GM21825 (cell line): ENCODE results near the gene AQP3.
"Not testable (repeated sequence)": the region's sequence is repeated elsewhere in the genome, so short reads cannot be mapped to it uniquely, and the experiment has no call there.

Experiments
- ATAC-seq: cut with Tn5 transposase; IDR thresholded peaks from one replicate; pipeline ENCODE4 v1.9.1; 2021; ENCODE audit warnings: mild to moderate bottlenecking, moderate library complexity; ENCODE audit not compliant: unreplicated experiment

AQP3 gene

DNA sequence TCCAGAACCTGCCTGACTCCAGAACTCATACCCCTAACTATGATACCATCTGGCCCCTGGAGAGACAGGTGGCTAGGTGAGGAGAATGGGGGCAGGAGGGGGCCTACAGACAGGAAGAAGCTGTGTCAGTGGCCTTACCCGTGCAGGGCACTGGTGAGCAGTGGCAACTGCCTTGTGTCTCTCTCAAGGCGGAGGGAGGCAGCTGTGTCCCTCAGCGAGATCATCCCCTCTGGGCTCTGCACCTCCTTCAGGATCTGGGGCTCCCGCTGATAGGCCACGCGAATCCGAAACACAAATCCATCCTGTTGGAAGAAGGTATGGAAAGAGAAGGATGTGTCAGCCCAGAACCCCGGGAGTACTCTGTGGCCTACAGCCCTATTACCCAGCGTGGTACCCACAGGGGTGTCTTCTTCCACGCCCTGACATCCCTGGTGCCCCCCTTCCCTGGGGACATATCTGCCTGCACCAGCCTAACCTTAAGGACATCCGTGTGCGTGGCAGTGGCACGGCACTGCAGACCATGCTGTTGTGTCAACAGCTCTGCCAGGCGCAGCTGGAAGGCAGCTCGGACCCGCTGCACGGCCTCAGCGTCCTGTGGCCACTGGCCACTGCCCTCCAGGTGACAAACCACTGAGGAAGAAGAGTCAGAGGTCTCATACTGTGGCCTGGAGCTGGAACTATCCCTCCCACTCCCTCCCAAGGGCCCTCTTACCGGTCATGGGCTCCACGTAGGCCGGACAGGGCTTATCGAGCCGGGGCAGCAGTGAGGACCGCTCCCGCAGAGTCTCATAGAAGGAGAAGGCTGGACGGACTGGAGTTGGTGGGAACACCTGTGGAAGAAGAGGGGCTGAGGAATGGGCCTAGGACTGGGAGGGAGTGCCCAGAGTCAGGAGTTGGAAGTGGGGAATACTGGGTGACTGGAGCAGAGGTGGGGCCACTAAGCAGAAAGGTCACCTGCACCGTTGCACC is 18.5 kb upstream of the AQP3 start:
- ATAC-seq: no peak

DNA sequence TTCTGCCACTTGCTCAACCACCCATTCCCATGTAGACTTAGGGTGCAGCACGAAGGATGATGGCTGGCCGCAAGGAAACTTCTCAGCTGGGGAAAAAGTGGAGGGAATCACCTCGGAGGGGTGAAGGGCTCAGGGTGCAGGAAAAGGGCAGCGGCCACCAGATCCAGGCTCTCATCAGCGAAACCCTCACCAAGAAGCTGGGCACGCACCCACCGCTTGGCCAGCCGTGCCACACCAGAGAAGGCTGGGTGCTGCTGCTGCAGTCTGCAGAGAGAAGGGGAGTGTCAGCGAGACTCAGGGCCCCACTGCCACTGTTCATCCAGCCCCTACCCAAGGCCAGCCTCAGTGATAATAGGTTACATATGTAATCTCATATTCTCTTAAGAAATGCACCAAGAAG is 17.7 kb upstream of the AQP3 start:
- no peak for ATAC-seq

DNA sequence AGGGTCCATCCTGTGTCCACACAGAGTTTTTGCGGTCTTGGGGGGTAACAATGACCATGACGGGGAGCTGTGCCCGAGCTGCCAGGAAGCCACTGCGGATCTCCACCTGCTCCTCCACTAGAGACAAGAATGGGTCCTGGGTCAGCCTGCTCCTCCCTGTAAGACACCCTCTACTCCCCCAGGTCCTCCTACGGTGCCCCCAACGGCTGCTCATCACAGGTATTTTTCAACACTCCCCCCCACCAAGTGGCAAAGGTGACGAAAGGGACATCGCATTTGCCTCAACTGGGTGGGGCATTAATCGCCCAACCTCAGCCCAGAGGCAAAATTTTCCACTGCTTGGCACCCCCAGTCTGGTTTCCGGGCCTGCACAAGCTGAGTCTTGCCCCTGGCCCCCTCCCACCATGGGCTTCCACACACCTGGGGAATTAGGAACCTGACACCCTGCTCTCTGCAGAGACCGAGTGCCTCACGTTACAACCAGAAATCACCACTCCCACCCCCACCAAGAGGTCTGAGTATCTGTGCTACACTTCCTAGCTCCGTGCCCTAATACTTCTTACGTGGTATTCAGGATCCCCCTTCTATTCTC is 16.7 kb upstream of the AQP3 start:
- no peak for ATAC-seq

DNA sequence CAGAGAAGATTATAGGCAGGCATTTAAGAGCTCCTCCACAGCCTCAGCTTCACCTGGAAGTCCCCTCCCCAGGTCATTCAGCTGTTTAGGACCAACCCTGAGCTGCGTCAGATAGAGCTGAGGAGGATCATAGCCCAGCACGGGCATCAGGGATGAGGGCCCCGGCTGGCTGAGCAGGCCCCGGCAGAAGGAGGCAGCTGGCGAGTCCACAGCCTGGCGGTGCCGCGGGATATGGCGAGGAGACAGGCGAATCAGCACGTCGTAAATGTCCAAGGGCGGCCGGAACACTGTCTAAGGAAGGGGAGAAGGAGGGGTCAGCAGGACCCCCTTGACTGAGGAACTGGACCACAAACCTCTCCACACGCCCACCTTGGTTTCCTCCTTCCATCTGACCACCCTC is 15.8 kb upstream of the AQP3 start:
- ATAC-seq: no peak

DNA sequence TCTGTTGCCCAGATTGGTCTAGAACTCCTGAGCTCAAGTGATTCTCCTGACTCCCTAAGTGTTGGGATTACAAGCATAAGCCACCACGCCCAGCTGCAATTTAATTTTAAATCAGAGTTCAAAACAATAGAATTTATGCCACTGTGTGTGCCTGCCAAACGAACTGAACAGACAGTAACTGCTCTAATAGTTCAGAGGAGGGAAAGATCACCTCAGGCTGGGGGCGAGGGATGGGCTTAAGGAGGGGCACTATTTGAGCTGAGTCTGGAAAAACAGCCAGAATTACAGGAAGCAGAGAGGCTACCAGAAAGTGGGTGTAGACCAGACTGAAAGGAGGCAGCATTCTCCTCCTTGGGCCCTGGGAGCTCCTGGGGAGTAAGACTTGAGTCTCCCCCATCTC is 14.1 kb upstream of the AQP3 start:
- ATAC-seq: no peak

DNA sequence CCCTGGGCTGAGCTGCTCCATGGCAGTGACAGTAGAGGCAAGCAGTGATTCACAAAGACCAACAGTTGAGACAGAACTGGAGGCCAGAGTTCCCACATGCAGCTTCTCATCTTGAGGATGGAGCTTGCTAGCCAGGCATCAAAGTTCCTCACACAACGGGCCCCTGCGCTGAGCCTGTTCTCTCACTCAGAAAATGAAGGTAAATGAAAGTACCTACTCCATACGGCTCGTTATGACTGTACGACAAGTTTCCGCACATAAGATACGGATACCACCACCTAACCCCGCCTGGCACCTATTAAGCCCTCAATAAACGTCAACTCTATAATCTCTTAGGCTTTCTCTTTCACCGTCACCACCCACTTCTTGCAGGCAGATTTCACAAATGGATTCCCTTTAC is 13.5 kb upstream of the AQP3 start:
- no peak for ATAC-seq

DNA sequence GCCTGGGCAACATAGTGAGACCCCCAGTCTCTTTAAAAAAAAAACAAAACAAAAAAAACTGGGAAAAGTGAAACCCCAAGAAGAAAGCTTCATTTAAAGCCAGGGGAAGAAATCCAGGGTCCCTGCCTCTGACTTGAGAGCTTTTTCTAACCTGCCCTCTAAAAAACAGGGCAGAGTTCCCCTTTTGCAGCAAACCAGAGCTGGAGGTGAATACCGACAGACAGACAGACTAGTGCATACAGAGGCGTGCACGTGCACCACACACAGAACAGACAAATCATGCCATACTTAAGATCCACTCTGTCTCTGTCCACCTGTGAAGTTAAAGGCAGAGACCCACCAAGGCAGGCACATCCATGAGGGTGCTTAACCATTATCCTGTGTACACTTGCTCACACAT is 11.7 kb upstream of the AQP3 start:
- ATAC-seq: no peak

DNA sequence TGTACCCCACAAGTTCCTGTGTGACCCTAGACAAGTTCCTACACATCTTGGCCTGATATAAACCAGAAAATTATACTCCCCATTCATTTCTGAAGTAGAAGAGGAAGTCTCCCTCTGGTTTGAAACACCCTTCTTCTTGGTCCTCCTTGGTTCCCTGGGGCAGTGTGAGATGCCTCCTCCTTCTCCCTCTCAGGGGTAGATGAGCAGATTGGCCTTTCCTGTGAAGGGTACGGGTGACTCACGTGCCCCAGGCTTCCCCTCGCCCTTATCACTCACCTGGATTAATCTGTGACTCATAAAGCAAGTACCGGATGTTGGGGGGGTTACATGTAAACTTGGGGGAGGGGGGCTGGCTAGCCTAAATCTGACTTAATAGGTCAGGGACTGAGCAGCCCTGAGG is 11.1 kb upstream of the AQP3 start:
- no peak for ATAC-seq

DNA sequence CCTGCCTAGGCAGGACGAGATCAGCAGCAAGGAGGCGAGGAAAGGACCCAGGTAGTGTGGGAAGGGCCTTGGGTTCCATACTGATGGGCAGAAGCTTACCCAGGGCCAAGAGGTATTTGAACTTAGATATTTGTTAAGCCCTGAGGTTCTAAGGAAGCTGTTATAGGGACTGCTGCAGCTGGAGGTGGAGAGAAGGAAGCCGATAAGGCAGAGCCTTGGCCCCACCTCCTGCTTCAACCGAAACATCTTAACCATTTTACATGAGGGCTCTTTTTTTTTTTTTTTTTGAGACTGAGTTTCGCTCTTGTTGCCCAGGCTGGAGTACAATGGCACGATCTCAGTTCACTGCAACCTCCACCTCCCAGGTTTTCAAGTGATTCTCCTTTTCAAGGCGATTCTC is 8.6 kb upstream of the AQP3 start:
- no peak for ATAC-seq

DNA sequence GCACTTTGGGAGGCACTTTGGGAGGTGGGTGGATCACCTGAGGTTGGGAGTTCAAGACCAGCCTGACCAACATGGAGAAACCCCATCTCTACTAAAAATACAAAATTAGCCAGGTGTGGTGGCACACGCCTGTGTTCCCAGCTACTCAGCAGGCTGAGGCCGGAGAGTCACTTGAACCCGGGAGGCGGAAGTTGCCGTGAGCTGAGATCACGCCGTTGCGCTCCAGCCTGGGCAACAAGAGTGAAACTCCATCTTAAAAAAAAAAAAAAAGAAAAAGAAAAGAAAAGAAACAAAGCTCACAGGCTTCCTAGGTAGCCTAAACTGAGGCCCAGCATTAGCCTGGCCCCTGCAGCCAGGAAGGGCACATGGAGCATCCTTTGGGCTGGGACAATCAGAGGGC is 8.1 kb upstream of the AQP3 start:
- not testable (repeated sequence) for ATAC-seq

DNA sequence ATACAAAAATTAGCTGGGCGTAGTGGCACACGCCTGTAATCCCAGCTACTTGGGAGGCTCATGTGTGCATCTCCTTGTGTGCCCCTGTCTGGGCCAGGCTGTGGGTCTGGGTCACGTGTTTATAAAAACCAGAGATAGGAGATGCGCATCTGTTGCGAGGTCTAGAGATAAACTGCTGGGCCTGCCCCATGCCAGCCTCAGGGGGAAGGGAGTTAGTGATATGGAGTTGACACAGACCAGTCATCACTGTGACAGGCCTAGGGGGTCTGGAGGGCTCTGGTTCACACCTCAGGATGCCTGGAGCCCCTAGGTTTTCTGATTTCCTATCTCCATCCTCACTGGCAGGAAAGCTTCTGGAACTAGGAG is 7.3 kb upstream of the AQP3 start:
- ATAC-seq: not testable (repeated sequence)

DNA sequence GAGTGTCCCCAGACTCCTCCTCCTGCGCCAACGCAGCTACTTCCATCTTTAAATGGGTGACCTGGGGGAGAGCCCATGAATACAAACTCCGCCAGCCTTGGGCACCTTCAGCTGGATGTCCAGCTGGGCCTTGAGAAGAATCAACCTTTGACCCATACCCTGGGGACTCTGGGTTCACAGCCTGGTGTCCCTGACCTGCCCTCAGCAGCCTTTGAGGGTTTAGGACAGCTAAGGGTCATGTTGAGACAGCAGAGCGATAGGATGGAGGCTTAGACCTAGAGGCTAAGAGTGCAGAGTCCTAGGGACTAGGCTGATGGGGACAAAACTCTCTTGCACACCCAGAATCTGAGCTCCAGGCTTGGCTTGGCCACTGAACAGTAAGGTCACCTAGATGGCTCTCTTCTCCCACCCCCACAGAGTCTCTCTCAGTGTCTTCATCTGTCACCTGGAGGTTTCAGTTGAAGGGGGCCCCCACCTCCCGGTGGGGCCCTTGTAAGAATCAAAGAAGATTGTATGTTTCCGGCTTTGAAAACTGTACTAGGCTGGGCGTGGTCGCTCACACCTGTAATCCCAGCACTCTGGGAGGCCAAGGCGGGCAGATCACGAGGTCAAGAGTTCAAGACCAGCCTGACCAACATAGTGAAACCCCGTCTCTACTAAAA is 6.7 kb upstream of the AQP3 start:
- no peak for ATAC-seq

DNA sequence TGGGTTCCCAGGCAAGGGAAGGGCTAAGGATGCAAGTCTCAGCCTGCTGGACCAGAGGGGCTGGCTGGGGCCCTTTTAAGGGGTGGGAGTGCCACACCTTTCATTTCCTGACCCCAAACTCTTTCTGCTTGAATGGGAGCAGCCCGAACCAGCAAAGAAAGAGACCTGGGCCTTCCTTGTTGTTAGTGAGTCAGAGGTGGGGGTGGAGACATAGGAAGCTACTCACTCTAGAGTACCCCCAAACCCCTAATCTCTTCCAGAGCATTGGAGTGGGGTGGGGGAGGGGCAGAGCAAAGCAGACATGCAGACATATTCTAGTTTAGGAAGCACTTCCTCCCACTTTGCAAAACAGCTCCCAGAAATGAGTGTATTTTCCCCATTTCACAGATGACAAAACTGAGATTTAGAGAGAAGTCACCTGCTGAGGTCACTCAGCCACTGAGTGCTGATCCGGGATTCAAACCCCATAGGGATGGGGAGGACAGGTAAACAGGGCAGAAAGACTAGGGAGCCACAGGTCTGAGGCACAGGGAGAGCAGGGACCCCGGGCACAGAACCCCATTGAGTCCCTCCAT is 6.0 kb upstream of the AQP3 start:
- ATAC-seq: no peak

DNA sequence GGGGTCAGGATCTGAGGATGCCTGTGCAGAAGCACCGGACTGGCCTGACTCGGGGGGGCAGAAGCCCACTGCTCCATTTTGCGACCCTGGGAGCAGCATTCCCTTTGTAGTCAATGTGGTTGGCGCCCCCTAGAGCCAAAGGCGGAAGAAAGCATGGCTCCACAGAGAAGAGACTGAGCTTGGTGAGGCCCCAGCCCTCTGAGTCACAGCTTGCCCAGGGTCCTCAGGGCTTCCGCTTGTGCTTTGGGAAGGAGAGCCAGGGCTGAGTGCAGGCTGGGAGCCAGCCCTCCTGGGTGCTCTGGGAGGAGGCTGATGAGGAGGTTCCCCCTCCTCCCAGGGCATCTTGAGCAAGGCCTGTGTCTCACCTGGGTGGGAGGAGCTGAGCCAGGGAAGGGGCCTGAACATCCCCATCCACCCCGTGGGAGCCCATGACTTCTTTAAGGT is 5.5 kb upstream of the AQP3 start:
- ATAC-seq: no peak

DNA sequence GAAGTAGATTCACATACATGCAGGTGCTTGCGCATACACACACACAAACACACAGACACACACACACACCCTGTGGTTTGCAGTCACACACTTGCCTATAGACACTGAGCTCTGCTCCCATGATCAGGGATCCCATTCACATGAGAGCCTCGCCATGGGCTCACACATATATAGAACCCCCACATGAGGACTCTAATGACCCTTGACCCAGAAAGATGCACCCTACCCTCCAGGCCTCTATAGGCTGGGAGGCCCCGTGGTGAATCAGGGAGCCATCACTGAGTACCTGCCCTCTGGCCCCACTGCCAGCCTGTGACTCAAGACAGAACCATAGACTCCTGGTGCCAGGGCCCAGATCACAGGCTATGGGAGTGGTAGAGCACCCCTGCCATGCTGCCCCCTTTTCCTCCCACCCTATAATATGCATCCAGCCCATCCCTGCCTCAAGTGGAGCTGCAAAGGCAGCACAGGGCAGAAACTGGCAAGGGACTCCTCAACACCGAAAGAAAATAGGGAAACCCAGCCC is 3.3 kb upstream of the AQP3 start:
- ATAC-seq: no peak

DNA sequence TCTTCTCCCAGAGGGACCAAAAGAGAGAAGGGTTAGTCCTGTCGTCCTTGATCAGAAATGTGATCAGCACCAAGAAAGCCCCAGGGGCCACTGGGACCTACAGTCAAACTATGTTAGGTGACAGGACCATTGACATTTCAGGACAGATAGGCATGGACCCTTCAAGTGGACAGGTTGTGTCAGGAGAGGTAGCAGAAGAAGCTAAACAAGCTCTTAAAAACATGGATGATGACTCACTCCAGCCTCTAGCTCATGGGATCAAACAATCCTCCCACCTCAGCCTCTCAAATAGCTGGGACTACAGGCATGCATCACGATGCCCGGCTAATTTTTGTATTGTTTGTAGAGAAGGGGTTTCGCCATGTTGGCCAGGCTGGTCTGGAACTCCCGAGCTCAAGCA is 2.3 kb upstream of the AQP3 start:
- ATAC-seq: no peak

DNA sequence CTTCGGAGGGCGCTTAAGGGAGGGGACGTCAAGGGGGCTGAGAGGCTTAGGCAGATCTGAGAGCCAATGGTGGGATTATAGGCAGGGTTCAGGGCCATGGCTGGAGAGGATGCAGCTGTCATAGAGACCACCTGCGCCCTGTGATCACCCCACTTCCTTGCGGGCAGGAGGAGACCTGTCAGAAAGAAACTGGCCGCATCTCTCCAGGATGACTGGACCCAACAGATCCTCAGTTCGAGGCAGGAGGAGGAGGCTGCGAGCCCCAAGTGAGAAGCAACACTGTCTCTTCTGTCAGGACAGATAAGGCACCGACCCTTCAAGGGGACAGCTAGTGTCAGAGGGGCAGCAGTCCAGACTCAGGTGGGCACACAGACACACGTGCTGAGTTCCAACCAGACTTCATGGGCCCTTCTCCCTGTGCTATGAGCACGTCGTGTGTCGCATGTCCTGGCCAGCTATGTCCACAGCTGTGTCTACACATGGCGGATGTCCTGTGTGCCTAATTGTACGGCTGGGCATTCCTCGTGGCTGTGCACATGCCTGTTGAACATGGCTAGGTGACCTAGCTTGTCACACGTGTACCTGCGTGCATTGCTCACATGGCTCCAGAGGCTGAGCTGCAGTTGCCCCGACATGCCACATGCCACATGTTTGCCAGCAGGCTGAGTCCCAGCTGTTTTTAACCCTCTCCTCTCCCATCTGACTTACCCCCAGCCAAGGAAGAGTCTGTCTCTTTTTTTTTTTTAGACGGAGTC is 583 bp upstream of the AQP3 start:
- ATAC-seq: no peak

DNA sequence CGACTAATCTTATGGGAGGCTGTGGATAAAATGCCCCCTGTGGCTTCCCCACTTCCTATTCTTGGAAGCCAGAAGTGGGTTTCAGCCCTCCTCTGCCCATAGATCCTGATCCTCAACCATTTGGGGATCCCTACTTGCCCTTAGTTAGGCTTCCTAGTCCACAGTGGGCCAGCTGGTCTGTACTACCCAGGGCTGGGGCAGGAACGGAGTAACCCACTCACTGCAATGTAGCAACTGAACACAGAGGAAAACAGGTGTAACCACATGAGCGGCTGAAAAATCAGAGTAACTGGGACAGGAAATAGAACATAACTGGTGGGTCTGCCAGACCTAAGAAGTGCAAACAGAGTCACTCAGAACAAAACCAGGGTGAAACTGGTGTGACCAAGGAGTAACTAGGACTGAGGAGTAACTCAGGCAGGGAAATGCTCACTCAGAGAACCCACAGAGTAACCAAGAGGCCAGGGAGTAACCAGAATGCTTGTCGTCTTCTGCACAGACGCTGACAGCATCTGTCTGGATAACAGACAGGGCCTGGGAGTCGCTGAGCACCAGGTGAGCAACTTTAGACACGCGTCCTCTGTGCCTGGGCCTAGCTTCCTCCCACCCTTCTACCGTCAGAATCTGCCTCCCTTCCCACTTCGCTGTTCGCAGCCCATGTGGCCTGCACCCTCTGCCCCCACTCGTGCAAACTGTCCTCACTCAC is 1.0 kb downstream of the AQP3 start:
- peak; percentile 83 for ATAC-seq

DNA sequence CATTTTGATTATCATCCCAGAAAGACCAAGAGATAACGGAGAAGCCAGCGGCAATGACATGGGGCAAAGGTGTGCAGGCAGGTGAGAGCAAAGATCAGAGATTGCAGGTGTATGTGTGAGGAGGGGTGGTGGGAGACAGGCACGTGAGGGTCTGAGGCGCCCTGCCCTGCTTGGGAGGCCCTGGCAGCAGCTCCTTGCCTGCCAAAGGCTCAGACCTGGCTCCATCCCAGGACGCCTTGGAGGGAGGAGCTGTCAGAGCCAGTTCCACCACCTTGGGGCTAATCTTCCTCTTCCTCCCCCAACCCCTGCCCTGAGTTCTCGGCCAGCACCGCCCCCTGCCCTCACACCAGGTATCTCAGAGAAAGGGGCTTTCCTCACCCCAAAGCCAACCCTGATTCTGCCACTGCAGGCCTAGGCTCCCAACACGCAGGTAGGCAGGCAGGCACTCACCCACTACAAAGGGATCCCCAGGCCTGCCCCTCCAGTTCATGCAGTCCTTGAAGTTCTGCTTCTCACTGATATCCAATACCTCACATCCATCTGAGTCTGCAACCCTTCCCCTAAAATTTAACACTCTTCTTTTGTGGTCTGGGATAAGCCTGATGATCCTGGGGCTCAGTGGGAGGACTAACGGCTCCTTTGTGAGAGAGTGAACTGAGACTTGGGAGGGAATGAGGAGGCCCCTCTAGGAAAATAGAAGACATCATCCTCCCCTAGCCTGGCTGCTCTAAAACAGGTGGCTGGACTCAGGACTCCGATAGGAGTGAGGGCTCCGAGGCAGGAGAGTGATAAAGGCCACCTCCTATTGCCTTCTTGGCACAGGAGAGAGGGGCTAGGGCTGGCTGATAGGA is 1.8 kb downstream of the AQP3 start:
- no peak for ATAC-seq
